Glutamatergic neuron (in vitro differentiated cells): ENCODE results near the gene RPL41. TPM values are rescaled to one million over a fixed set of nuclear protein-coding genes. Genes with fewer than 3 reads are reported as not detected.

Experiments
- DNase-seq: peaks from one replicate; pipeline ENCODE4 v3.0.0; 2022
- H3K27ac Mint-ChIP-seq: one replicate; pipeline ENCODE4 v1.8.0; 2020; ENCODE audit warnings: mild to moderate bottlenecking, mixed read lengths, inconsistent platforms; ENCODE audit not compliant: unreplicated experiment
- H3K27me3 Mint-ChIP-seq: one replicate; pipeline ENCODE4 v1.8.0; 2020; ENCODE audit warnings: mild to moderate bottlenecking, moderate library complexity, mixed read lengths, inconsistent platforms; ENCODE audit not compliant: unreplicated experiment
- H3K36me3 Mint-ChIP-seq: one replicate; pipeline ENCODE4 v1.8.0; 2020; ENCODE audit warnings: mild to moderate bottlenecking, mixed read lengths, inconsistent platforms; ENCODE audit not compliant: unreplicated experiment
- H3K4me1 Mint-ChIP-seq: one replicate; pipeline ENCODE4 v1.8.0; 2020; ENCODE audit warnings: mild to moderate bottlenecking, low read depth, mixed read lengths, inconsistent platforms; ENCODE audit not compliant: unreplicated experiment
- H3K4me3 Mint-ChIP-seq: one replicate; pipeline ENCODE4 v1.8.0; 2020; ENCODE audit warnings: mild to moderate bottlenecking, mixed read lengths, inconsistent platforms; ENCODE audit not compliant: unreplicated experiment
- H3K9me3 Mint-ChIP-seq: one replicate; pipeline ENCODE4 v1.8.0; 2020; ENCODE audit warnings: mild to moderate bottlenecking, moderate library complexity, mixed read lengths, inconsistent platforms; ENCODE audit not compliant: unreplicated experiment
- CTCF ChIP-seq: fragments of 200-600 bp; sonication (generic); IDR thresholded peaks from one replicate; pipeline ENCODE4 v1.5.0; 2021; ENCODE audit not compliant: partially characterized antibody, unreplicated experiment
- total RNA-seq: library from RNA; stranded (reverse); fragmentation: NEBNext Ultra II Directional; extraction: Animal tissue kit (Norgen Biotek cat#: 25700); gene quantifications from one replicate; pipeline ENCODE4 v1.2.1, GENCODE V29; 2021; ENCODE audit not compliant: unreplicated experiment

The RPL41 gene
- total RNA-seq, 1 donor from 2014 or later: 1,433 TPM

- Mint-ChIP-seq H3K4me1 (peaks cover 14% of the 10 kb centered on the region), H3K36me3 (peaks cover 16% of the 10 kb centered on the region), H3K27ac (no peak overlapping the region), H3K27me3 (peaks cover 19% of the 10 kb centered on the region), H3K4me3 (no peak overlapping the region), H3K9me3 (peaks cover 16% of the 10 kb centered on the region)
- no peak for TF ChIP-seq CTCF
- no peak for DNase-seq
Measured at GRCh38 chr12:56165369-56165768, 48.9 kb downstream of the RPL41 start.

Other genes starting within 250 kb of the RPL41 start
- gene PYM1, start 188.7 kb upstream of the RPL41 start, total RNA-seq: 55.3 TPM
- 57.5 TPM for gene DGKA, start 185.5 kb upstream of the RPL41 start, total RNA-seq
- 851 TPM for gene PMEL, start 150.6 kb upstream of the RPL41 start, total RNA-seq
- gene CDK2, start 149.8 kb upstream of the RPL41 start, total RNA-seq: 20.5 TPM
- 170 TPM for gene RAB5B, start 142.6 kb upstream of the RPL41 start, total RNA-seq
- 23.9 TPM for gene SUOX, start 119.4 kb upstream of the RPL41 start, total RNA-seq
- gene IKZF4, start 95.6 kb upstream of the RPL41 start, total RNA-seq: 24.1 TPM
- gene RPS26, start 74.7 kb upstream of the RPL41 start, total RNA-seq: 29.8 TPM
- gene ERBB3, start 36.5 kb upstream of the RPL41 start, total RNA-seq: 33.7 TPM
- 86.5 TPM for gene PA2G4, start 12.1 kb upstream of the RPL41 start, total RNA-seq
- 11.1 TPM for gene ZC3H10, start 1.6 kb downstream of the RPL41 start, total RNA-seq
- gene ESYT1, start 11.6 kb downstream of the RPL41 start, total RNA-seq: 144 TPM
- 232 TPM for gene MYL6B, start 36.0 kb downstream of the RPL41 start, total RNA-seq
- 2,223 TPM for gene MYL6, start 41.7 kb downstream of the RPL41 start, total RNA-seq
- 196 TPM for gene SMARCC2, start 72.8 kb downstream of the RPL41 start, total RNA-seq
- gene RNF41, start 105.3 kb downstream of the RPL41 start, total RNA-seq: 72.6 TPM
- gene NABP2, start 107.7 kb downstream of the RPL41 start, total RNA-seq: 42.6 TPM
- 0.61 TPM for gene SLC39A5, start 113.4 kb downstream of the RPL41 start, total RNA-seq
- 49.1 TPM for gene ANKRD52, start 141.8 kb downstream of the RPL41 start, total RNA-seq
- gene COQ10A, start 150.3 kb downstream of the RPL41 start, total RNA-seq: 18.9 TPM
- 257 TPM for gene CS, start 183.7 kb downstream of the RPL41 start, total RNA-seq
- gene CNPY2, start 199.4 kb downstream of the RPL41 start, total RNA-seq: 141 TPM
- gene PAN2, start 217.4 kb downstream of the RPL41 start, total RNA-seq: 101 TPM
- 0.42 TPM for gene IL23A, start 222.3 kb downstream of the RPL41 start, total RNA-seq
- gene STAT2, start 243.5 kb downstream of the RPL41 start, total RNA-seq: 74.7 TPM
- not detected for gene APOF, start 246.2 kb downstream of the RPL41 start, total RNA-seq